AG04450 (cell line): ENCODE data around the gene TEKT3. TPM values are rescaled to one million over a fixed set of nuclear protein-coding genes. Genes with fewer than 3 reads are reported as not detected.

Experiments used
- CTCF ChIA-PET: fragments of 300-600, 350-600 bp; formaldehyde crosslinking; extraction: SDS; loops from one replicate; lab custom pipeline; 2022; ENCODE audit warnings: antibody characterized with exemption, inconsistent platforms; lab: Charles Lee
- POLR2A ChIA-PET: fragments of 350-600 bp; formaldehyde crosslinking; extraction: SDS; loops from one replicate; lab custom pipeline; 2021; ENCODE audit warnings: antibody characterized with exemption, inconsistent platforms; lab: Yijun Ruan, JAX
- DNase-seq: peaks from one replicate; pipeline ENCODE4 v3.0.0-alpha.2; 2011; ENCODE audit warnings: low read depth, low spot score
- H3K27ac ChIP-seq: one replicate; pipeline ENCODE4 v1.5.1; 2012; ENCODE audit warnings: low read depth, low read length, control low read depth
- H3K27me3 ChIP-seq: one replicate; pipeline ENCODE4 v1.6.0; 2012; ENCODE audit warnings: low read length; ENCODE audit not compliant: control insufficient read depth, insufficient read depth
- H3K4me3 ChIP-seq: 2 replicates; pipeline ENCODE4 v1.5.1; 2011; ENCODE audit warnings: mild to moderate bottlenecking, low read depth, low read length, control low read depth
- H3K9me3 ChIP-seq: 2 replicates; pipeline ENCODE4 v1.5.1; 2012; ENCODE audit warnings: low read length; ENCODE audit not compliant: control insufficient read depth, insufficient read depth
- CTCF ChIP-seq: IDR thresholded peaks from 2 replicates; pipeline ENCODE4 v1.5.1; 2011; ENCODE audit warnings: low read depth, low read length, control low read depth, inconsistent platforms
- polyA plus RNA-seq: library from polyadenylated mRNA; depleted of rRNA; stranded (reverse); fragments of >200 nt; gene quantifications from 2 replicates; pipeline ENCODE4 v1.2.3, GENCODE V29; 2011

Gene TEKT3
- polyA plus RNA-seq, 1 experiment, result 0.69 TPM

DNA sequence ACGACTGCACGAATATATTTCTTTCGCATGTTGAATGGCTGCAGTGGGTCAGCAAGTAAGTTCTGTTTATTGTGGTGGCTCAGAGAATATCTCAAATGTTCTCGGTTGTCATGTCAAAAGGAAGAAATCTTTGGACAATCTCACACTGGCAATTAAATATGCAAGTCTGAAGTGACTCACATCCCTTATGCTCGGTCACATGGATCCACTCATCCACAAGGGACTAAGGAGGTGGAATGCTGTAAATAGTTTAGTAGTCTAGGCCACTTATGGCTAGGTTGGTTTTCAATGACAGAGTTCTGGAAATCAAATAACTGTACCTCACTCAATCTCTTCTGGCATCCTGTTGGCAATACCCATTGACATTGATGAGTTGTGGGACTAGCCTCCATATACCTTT, 43.2 kb downstream of the TEKT3 start:
- no peak for TF ChIP-seq CTCF
- POLR2A ChIA-PET, result no interaction called here
- no peak for DNase-seq
- no peak overlapping the region for H3K27ac ChIP-seq
- H3K9me3 ChIP-seq, result no peaks in the 10 kb centered on the region
- H3K27me3 ChIP-seq, result peaks cover 3% of the 10 kb centered on the region
- CTCF ChIA-PET, result no interaction called here
- no peak overlapping the region for H3K4me3 ChIP-seq

- H3K4me3 ChIP-seq, result no peak overlapping the region
- CTCF ChIA-PET, result no interaction called here
- no peaks in the 10 kb centered on the region for H3K27me3 ChIP-seq
- no peak overlapping the region for H3K27ac ChIP-seq
- TF ChIP-seq CTCF, result no peak
- no peak for DNase-seq
- H3K9me3 ChIP-seq, result no peaks in the 10 kb centered on the region
- POLR2A ChIA-PET, result interaction anchor here (0.9 kb wide), 1 partner anchor 15 kb away, joined by 3 read pairs; no protein-coding TSS in a partner anchor
Measured at GRCh38 chr17:15293558-15293957, 47.8 kb downstream of the TEKT3 start.

GRCh38 chr17:15291674-15292361, 49.6 kb downstream of the TEKT3 start:
- ChIA-PET CTCF (no interaction called here), POLR2A (no interaction called here)
- Histone ChIP-seq H3K4me3 (no peak overlapping the region), H3K9me3 (no peaks in the 10 kb centered on the region), H3K27me3 (no peaks in the 10 kb centered on the region), H3K27ac (no peak overlapping the region)
- DNase-seq, result no peak
- no peak for TF ChIP-seq CTCF

DNA sequence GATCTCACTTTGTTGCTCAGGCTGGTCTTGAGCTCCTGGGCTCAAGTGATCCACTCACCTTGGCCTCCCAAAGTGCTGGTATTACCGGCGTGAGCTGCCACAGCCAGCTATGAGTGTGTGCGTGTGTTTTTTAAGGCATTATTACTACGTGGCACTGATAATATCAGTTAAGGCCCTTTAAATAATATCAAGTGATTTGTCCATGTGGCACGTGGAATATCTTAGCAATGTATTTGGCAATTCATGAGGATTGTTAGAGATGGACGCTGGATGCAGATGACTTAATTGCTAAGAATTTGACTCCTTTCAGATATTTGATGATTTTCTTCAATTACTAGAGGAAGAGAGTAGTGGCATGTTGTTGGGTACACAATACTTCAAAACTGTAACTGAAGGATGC, 50.8 kb downstream of the TEKT3 start:
- Histone ChIP-seq H3K27me3 (no peaks in the 10 kb centered on the region), H3K4me3 (no peak overlapping the region), H3K9me3 (no peaks in the 10 kb centered on the region), H3K27ac (no peak overlapping the region)
- no peak for DNase-seq
- ChIA-PET CTCF (no interaction called here), POLR2A (interaction anchor here (1.4 kb wide), 1 partner anchor 167 kb away, joined by 4 read pairs; no protein-coding TSS in a partner anchor)
- no peak for TF ChIP-seq CTCF
